CD1c-positive myeloid dendritic cell (primary cell): ENCODE data around the gene NAGK.
"Not testable (repeated sequence)": the region's sequence is repeated elsewhere in the genome, so short reads cannot be mapped to it uniquely, and the experiment has no call there.

Experiments
- DNase-seq: peaks from one replicate; pipeline ENCODE4 v3.0.0-alpha.2; 2016; ENCODE audit errors: extremely low spot score

Gene NAGK

GRCh38 chr2:71069376-71069775 lies 928 bp downstream of the NAGK start:
- no peak for DNase-seq

GRCh38 chr2:71070294-71071093 lies 2.0 kb downstream of the NAGK start:
- peak; percentile 42 for DNase-seq

- peak; percentile 98 for DNase-seq
Observed at GRCh38 chr2:71071681-71072398, 3.4 kb downstream of the NAGK start.

- DNase-seq: no peak
Observed at GRCh38 chr2:71072492-71072891, 4.0 kb downstream of the NAGK start.

- DNase-seq: no peak
Observed at GRCh38 chr2:71073475-71073874, 5.0 kb downstream of the NAGK start.

GRCh38 chr2:71074893-71075395 lies 6.5 kb downstream of the NAGK start:
- no peak for DNase-seq

- DNase-seq: no peak
Observed at GRCh38 chr2:71078624-71079023, 10.2 kb downstream of the NAGK start.

GRCh38 chr2:71082402-71083252 lies 14.2 kb downstream of the NAGK start:
- DNase-seq: peak; percentile 42

- DNase-seq: not testable (repeated sequence)
Observed at GRCh38 chr2:71083297-71083696, 14.8 kb downstream of the NAGK start.

- DNase-seq: not testable (repeated sequence)
Observed at GRCh38 chr2:71083752-71084312, 15.4 kb downstream of the NAGK start.

- not testable (repeated sequence) for DNase-seq
Observed at GRCh38 chr2:71085325-71086003, 17.0 kb downstream of the NAGK start.

- DNase-seq: not testable (repeated sequence)
Observed at GRCh38 chr2:71089475-71089874, 21.0 kb downstream of the NAGK start.

GRCh38 chr2:71091808-71092207 lies 23.4 kb downstream of the NAGK start:
- not testable (repeated sequence) for DNase-seq

GRCh38 chr2:71092491-71093260 lies 24.2 kb downstream of the NAGK start:
- not testable (repeated sequence) for DNase-seq

- peak; percentile 59 for DNase-seq
Observed at GRCh38 chr2:71100195-71100964, 31.9 kb downstream of the NAGK start.

- no peak for DNase-seq
Observed at GRCh38 chr2:71101656-71102055, 33.2 kb downstream of the NAGK start.

GRCh38 chr2:71102981-71103681 lies 34.7 kb downstream of the NAGK start:
- no peak for DNase-seq

GRCh38 chr2:71103809-71104208 lies 35.4 kb downstream of the NAGK start:
- DNase-seq: no peak

- DNase-seq: not testable (repeated sequence)
Observed at GRCh38 chr2:71106463-71106862, 38.0 kb downstream of the NAGK start.
